Measurements from ENCODE around the gene FAM241B. TPM values are rescaled to one million over a fixed set of nuclear protein-coding genes. Genes with fewer than 3 reads are reported as not detected.

The FAM241B gene
- total RNA-seq, 1 donor from 2014 or later, result 2.6 TPM

DNA sequence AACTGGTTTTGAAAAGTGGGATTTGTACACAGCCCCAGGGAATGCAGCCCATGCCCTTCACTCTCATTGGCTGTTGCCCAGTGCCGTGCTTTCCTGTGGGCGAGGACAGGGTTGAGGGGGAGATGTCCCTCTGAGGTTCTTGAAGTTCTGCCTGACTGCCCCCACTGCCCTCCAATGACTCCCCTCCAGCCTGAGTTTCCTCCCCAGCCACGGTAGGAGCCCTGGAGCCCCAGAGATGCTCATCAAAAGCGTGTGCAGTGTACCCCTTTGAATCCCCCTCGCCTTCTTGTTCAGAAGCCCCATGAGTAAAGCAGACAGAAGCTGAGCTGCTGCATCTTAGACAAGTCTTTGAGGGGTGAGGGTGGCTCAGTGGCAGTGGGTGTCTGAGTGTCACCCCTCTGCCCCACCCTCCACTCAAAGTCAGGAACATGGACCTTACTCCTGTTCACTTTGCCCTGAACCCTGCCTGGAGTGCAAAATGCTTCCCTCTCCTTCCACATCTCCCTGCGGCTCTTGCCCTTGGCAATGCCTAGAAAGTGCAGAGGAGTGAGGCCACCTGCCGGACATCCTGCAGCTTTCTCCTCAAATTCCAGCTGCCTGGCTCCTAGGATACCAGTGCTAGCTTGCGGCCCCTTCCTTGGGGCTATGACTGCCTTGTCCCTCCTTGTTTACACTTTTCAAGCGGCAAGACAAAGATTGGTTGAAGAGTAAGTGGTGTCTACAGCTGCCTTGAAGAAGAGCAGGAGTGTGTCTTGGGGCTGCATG lies 19.9 kb downstream of the FAM241B start:
- Histone ChIP-seq H3K4me3 (ENCODE audit: low read depth, low read length) (no peak overlapping the region), H3K36me3 (ENCODE audit: control insufficient read depth, insufficient read depth, low read length) (no peaks in the 10 kb centered on the region), H3K27me3 (ENCODE audit: control insufficient read depth, insufficient read depth, low read length) (no peaks in the 10 kb centered on the region)
- DNase-seq (ENCODE audit: low read depth), result no peak
- no peak for FAIRE-seq
- TF ChIP-seq, protein P1, sequence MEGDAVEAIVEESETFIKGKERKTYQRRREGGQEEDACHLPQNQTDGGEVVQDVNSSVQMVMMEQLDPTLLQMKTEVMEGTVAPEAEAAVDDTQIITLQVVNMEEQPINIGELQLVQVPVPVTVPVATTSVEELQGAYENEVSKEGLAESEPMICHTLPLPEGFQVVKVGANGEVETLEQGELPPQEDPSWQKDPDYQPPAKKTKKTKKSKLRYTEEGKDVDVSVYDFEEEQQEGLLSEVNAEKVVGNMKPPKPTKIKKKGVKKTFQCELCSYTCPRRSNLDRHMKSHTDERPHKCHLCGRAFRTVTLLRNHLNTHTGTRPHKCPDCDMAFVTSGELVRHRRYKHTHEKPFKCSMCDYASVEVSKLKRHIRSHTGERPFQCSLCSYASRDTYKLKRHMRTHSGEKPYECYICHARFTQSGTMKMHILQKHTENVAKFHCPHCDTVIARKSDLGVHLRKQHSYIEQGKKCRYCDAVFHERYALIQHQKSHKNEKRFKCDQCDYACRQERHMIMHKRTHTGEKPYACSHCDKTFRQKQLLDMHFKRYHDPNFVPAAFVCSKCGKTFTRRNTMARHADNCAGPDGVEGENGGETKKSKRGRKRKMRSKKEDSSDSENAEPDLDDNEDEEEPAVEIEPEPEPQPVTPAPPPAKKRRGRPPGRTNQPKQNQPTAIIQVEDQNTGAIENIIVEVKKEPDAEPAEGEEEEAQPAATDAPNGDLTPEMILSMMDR (IDR thresholded peaks at IDR 0.05; ENCODE audit: insufficient read depth, low read length, severe bottlenecking), result peak; percentile 25

- no peaks in the 10 kb centered on the region for H3K27me3 ChIP-seq (ENCODE audit: control insufficient read depth, insufficient read depth, low read length)
- H3K36me3 ChIP-seq (ENCODE audit: control insufficient read depth, insufficient read depth, low read length), result no peaks in the 10 kb centered on the region
- no peak for FAIRE-seq
- DNase-seq (ENCODE audit: low read depth), result no peak
- TF ChIP-seq, protein P1 (IDR thresholded peaks at IDR 0.05; ENCODE audit: insufficient read depth, low read length, severe bottlenecking), result no peak
- no peak overlapping the region for H3K4me3 ChIP-seq (ENCODE audit: low read depth, low read length)
Measured at GRCh38 chr10:69650589-69651261, 20.7 kb downstream of the FAM241B start.

GRCh38 chr10:69651362-69651761 lies 21.3 kb downstream of the FAM241B start:
- TF ChIP-seq, protein P1 (IDR thresholded peaks at IDR 0.05; ENCODE audit: insufficient read depth, low read length, severe bottlenecking), result no peak
- DNase-seq (ENCODE audit: low read depth) (no peak), FAIRE-seq (no peak)
- Histone ChIP-seq H3K4me3 (ENCODE audit: low read depth, low read length) (no peak overlapping the region), H3K27me3 (ENCODE audit: control insufficient read depth, insufficient read depth, low read length) (no peaks in the 10 kb centered on the region), H3K36me3 (ENCODE audit: control insufficient read depth, insufficient read depth, low read length) (no peaks in the 10 kb centered on the region)

DNA sequence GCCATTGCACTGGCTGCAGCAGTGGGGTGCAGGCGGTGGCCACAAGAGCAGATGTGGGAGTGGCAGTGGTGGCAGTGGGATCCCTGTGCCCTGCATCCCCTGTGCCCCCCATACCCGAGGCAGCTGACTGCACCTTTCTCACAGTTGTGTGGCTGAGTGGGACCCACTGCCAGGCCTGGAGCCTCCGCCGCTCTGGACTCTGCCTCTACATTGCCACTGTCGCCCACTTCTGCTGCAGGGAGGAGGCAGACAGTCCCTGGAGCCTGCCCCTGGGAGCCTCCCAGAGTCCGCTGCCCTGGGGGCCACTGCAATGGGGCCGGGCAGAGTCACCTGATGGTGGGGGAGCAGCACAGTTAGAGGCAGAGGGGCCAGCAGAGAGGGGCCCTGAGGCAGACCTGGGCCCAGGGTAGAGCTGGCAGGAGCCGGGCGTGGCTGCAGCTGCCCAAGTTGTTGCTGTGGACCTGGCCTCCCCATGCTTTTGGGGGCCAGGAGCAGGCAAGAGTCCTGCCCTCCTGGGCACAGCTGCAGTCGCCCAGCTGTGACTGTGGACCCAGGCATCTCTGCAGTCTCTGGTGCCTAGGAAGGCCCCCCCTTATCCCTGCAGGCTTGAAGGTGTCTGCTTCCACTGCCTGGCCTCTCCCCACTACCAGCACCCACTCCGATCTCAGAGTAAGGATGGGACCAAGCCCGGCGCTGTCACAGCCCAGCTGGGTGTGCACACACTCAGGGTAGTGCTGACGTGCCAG lies 22.2 kb downstream of the FAM241B start:
- FAIRE-seq (no peak), DNase-seq (ENCODE audit: low read depth) (no peak)
- TF ChIP-seq, protein P1 (IDR thresholded peaks at IDR 0.05; ENCODE audit: insufficient read depth, low read length, severe bottlenecking), result no peak
- Histone ChIP-seq H3K4me3 (ENCODE audit: low read depth, low read length) (no peak overlapping the region), H3K27me3 (ENCODE audit: control insufficient read depth, insufficient read depth, low read length) (peaks cover 2% of the 10 kb centered on the region), H3K36me3 (ENCODE audit: control insufficient read depth, insufficient read depth, low read length) (no peaks in the 10 kb centered on the region)

DNA sequence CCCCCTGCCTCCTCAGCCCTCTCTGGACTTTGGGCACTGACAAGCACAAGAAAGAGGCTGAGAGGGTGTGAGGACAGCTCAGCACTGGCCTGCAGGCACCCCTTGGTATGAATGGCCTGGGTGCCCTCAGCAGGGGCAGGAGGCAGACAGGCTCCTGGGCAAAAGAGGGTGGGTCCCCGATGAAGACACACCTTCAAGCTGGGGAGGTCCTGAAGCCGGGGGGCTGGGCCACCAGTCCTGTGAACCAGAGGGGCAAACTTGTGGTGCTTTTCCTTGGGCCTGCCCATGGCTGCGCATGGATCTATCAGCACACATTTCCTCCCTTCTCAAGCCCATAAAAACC lies 22.8 kb downstream of the FAM241B start:
- no peak for FAIRE-seq
- TF ChIP-seq, protein P1 (IDR thresholded peaks at IDR 0.05; ENCODE audit: insufficient read depth, low read length, severe bottlenecking), result no peak

More for the DNA sequence above, 22.8 kb downstream of the FAM241B start:
- no peaks in the 10 kb centered on the region for H3K36me3 ChIP-seq (ENCODE audit: control insufficient read depth, insufficient read depth, low read length)
- DNase-seq (ENCODE audit: low read depth), result no peak
- no peak overlapping the region for H3K4me3 ChIP-seq (ENCODE audit: low read depth, low read length)
- H3K27me3 ChIP-seq (ENCODE audit: control insufficient read depth, insufficient read depth, low read length), result peaks cover 4% of the 10 kb centered on the region

Measured in bronchial epithelial cell (primary cell).